Kidney (tissue), 14 donors: ENCODE measurements around the gene PLEKHO2. TPM values are rescaled to one million over a fixed set of nuclear protein-coding genes. Genes with fewer than 3 reads are reported as not detected.
A peak's percentile ranks its signal among the peaks of the same experiment; 100 is the strongest.

Experiments used
- DNase-seq, 5 donors: peaks; one replicate each; pipeline ENCODE4 v3.0.0-alpha.2; 2013 to 2020
- FAIRE-seq: peaks from 2 replicates; lab custom pipeline; 2012; peaks lifted over from hg19 to GRCh38; lab: Jason Lieb, UNC
- H3K27ac ChIP-seq, 2 donors: one replicate each; pipeline ENCODE4 v1.7.0; 2013; ENCODE audit warnings: low read depth in 2 of 2, low read length in 2 of 2, inconsistent platforms in 1 of 2
- H3K27me3 ChIP-seq: one replicate; pipeline ENCODE4 v1.7.1; 2013; ENCODE audit warnings: low read length, inconsistent platforms; ENCODE audit not compliant: control insufficient read depth, insufficient read depth
- H3K36me3 ChIP-seq, 3 donors: one replicate each; pipeline versions ENCODE4 v1.7.0 to v1.7.1; 2013; ENCODE audit warnings: low read length in 3 of 3, control low read depth in 1 of 3, inconsistent platforms in 1 of 3; ENCODE audit not compliant: insufficient read depth in 3 of 3, control insufficient read depth in 2 of 3
- H3K4me1 ChIP-seq, 3 donors: one replicate each; pipeline versions ENCODE4 v1.7.0 to v1.7.1; 2013; ENCODE audit warnings: low read length in 3 of 3, inconsistent platforms in 1 of 3, low read depth in 1 of 3; ENCODE audit not compliant: control insufficient read depth in 2 of 3, insufficient read depth in 2 of 3
- H3K4me3 ChIP-seq, 3 donors: one replicate each; pipeline versions ENCODE4 v1.7.0 to v1.8.1; 2013; ENCODE audit warnings: low read length in 3 of 3, control low read depth in 1 of 3, inconsistent platforms in 1 of 3
- H3K9ac ChIP-seq, 3 donors: one replicate each; pipeline versions ENCODE4 v1.7.0 to v1.7.1; 2013; ENCODE audit warnings: low read length in 3 of 3, control low read depth in 1 of 3, inconsistent platforms in 1 of 3
- H3K9me3 ChIP-seq, 3 donors: one replicate each; pipeline versions ENCODE4 v1.7.0 to v1.7.1; 2013; ENCODE audit warnings: low read length in 3 of 3, control low read depth in 1 of 3, inconsistent platforms in 1 of 3; ENCODE audit not compliant: control insufficient read depth in 2 of 3, insufficient read depth in 1 of 3
- CTCF ChIP-seq: IDR thresholded peaks from 3 replicates; pipeline ENCODE4 v1.5.1; 2012; ENCODE audit warnings: mild to moderate bottlenecking, moderate library complexity, borderline replicate concordance; ENCODE audit not compliant: insufficient read depth; ENCODE audit errors: extremely low read depth
- intact Hi-C: fragments of 100-400 bp; cut with DNase I; formaldehyde crosslinking; loops from one replicate; pipeline ENCODE4 v1.11.1; 2022
- polyA plus RNA-seq: library from polyadenylated mRNA; stranded (reverse); fragments of 350-450 nt; fragmentation: Illumina TruSeq; extraction: RNeasy Lipid Tissue Mini Kit (QIAGEN cat#74804); gene quantifications from one replicate; pipeline ENCODE4 v1.2.3, GENCODE V29; 2014; ENCODE audit warnings: low read depth, low replicate concordance; ENCODE audit not compliant: insufficient read depth
- total RNA-seq: library from RNA; stranded (reverse); fragmentation: NEBNext Ultra II Directional; extraction: Animal tissue kit (Norgen Biotek cat#: 25700); gene quantifications from one replicate; pipeline ENCODE4 v1.2.1, GENCODE V29; 2021
- donor health status: control.
- donor health status: control.
- donor health status: control.
- donor health status: control.
- donor health status: control.
- donor health status: DM: yes; HTN: yes; CAD: no.
- donor health status: Normal renal cell carcinoma (clear cell type).

Gene PLEKHO2
- total and polyA plus RNA-seq, 2 donors from 2014 or later, result 12.0 to 48.6 TPM

- intact Hi-C loops, result loop anchor here (10.0 kb wide), 2 partner anchors 57 to 167 kb away; partner anchors contain the start of gene PLEKHO2
These were observed 60.2 kb downstream of the PLEKHO2 start for GRCh38 chr15:64901914-64902313.

GRCh38 chr15:64902863-64903262, 61.1 kb downstream of the PLEKHO2 start:
- Histone ChIP-seq H3K36me3 (no peaks in the 10 kb centered on the region), H3K4me1 (peaks cover 0 to 6% (median 0%) of the 10 kb centered on the region in 3 donors), H3K27ac (no peak overlapping the region), H3K9me3 (peaks cover 0 to 6% (median 0%) of the 10 kb centered on the region in 3 donors), H3K27me3 (no peaks in the 10 kb centered on the region), H3K9ac (no peak overlapping the region), H3K4me3 (no peak overlapping the region)
- TF ChIP-seq CTCF, result no peak
- intact Hi-C loops, result loop anchor here (10.0 kb wide), 2 partner anchors 58 to 168 kb away; partner anchors contain the start of gene PLEKHO2
- DNase-seq, result peak in 1 of 5 donors; percentile 4
- FAIRE-seq, result no peak

More at GRCh38 chr15:64901914-64902313, 60.2 kb downstream of the PLEKHO2 start:
- no peaks in the 10 kb centered on the region for H3K27me3 ChIP-seq
- FAIRE-seq, result no peak
- no peak for TF ChIP-seq CTCF
- no peaks in the 10 kb centered on the region for H3K36me3 ChIP-seq
- peaks cover 0 to 6% (median 0%) of the 10 kb centered on the region in 3 donors for H3K9me3 ChIP-seq
- peaks cover 0 to 15% (median 0%) of the 10 kb centered on the region in 3 donors for H3K4me1 ChIP-seq
- H3K27ac ChIP-seq, result no peak overlapping the region
- no peak overlapping the region for H3K9ac ChIP-seq
- H3K4me3 ChIP-seq, result no peak overlapping the region
- DNase-seq, result no peak

GRCh38 chr15:64903326-64903950, 61.7 kb downstream of the PLEKHO2 start:
- TF ChIP-seq CTCF, result no peak
- intact Hi-C loops, result loop anchor here (10.0 kb wide), 2 partner anchors 59 to 169 kb away; partner anchors contain the start of gene PLEKHO2
- peak in 1 of 5 donors; percentile 29 for DNase-seq
- Histone ChIP-seq H3K36me3 (no peaks in the 10 kb centered on the region), H3K9ac (no peak overlapping the region), H3K4me1 (peaks cover 0 to 6% (median 0%) of the 10 kb centered on the region in 3 donors), H3K27ac (no peak overlapping the region), H3K4me3 (no peak overlapping the region), H3K27me3 (no peaks in the 10 kb centered on the region), H3K9me3 (peaks cover 0 to 6% (median 0%) of the 10 kb centered on the region in 3 donors)
- FAIRE-seq, result no peak
